BLaER1 (cell line): ENCODE measurements around the gene FRMD1.

Experiments
- H3K27ac ChIP-seq: shearing (Covaris generic); formaldehyde crosslinking; 2 replicates; pipeline ENCODE4 v1.8.1; 2022
- H3K27me3 ChIP-seq: shearing (Covaris generic); formaldehyde crosslinking; 2 replicates; pipeline ENCODE4 v1.8.1; 2022
- H3K36me3 ChIP-seq: shearing (Covaris generic); formaldehyde crosslinking; 2 replicates; pipeline ENCODE4 v1.8.1; 2022
- H3K4me1 ChIP-seq: shearing (Covaris generic); formaldehyde crosslinking; 2 replicates; pipeline ENCODE4 v1.8.1; 2022
- H3K4me2 ChIP-seq: shearing (Covaris generic); formaldehyde crosslinking; 2 replicates; pipeline ENCODE4 v1.8.1; 2022
- H3K4me3 ChIP-seq: shearing (Covaris generic); formaldehyde crosslinking; 2 replicates; pipeline ENCODE4 v1.8.1; 2022
- H3K9ac ChIP-seq: shearing (Covaris generic); formaldehyde crosslinking; 2 replicates; pipeline ENCODE4 v1.8.1; 2022
- H3K9me3 ChIP-seq: shearing (Covaris generic); formaldehyde crosslinking; 2 replicates; pipeline ENCODE4 v1.8.1; 2022
- H4K20me1 ChIP-seq: shearing (Covaris generic); formaldehyde crosslinking; 2 replicates; pipeline ENCODE4 v1.8.1; 2022
- Cebpa-rat ChIP-seq: shearing (Covaris generic); IDR thresholded peaks from 2 replicates; pipeline ENCODE4 v1.8.1; 2022

FRMD1 gene

DNA sequence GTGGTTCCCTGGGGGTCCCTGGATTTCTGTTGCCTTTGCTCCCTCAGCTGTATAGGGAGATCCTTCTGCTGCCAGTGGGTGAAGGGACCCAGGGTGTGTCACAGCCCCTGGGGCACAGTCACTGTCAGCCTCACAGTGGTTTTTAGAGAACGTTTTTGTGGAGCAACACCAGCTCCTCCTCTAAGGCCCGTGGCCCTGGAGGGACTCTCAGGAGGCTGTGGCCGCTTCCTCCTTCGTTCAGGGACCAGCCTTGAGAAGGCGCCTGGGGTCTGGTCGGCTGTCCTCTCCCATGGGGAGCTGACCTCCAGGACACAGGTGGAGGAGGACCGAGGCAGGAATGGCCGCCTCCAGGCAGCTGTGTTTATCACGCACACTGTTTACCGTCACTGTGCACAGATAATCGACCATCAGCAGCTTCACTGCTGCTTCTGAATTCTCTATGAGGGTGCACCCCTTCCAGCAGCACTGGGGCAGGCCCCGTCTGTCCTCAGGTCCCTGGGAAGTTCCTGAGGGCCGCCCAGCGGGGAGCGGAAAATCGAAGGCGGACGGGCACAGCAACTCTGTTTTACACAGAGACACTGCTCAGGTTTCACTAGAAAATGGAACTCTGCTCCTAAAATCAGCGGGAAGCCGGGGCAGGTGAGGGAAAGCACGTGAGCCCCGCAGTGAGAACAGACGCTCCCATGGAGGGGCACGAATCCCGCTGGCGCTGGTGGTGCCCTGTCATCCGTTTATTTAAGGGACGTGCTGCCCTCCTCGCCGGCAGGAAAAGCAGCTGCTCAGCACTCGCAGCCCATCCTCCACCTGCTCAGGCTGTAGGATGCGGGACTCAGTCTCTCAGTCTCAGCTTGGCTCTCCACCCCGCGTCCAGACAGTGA is 10.4 kb upstream of the FRMD1 start:
- H3K27me3 ChIP-seq, result no peaks in the 10 kb centered on the region
- H3K36me3 ChIP-seq, result no peaks in the 10 kb centered on the region
- H3K9ac ChIP-seq, result no peak overlapping the region
- peak overlapping the region; percentile 70 for H3K4me2 ChIP-seq
- H3K27ac ChIP-seq, result peak overlapping the region; percentile 41; the same call in 1 of the 2 replicates
- no peaks in the 10 kb centered on the region for H4K20me1 ChIP-seq
- H3K4me3 ChIP-seq, result no peak overlapping the region
- TF ChIP-seq Cebpa-rat, result no peak
- H3K9me3 ChIP-seq, result no peaks in the 10 kb centered on the region
- H3K4me1 ChIP-seq, result peaks cover 41% of the 10 kb centered on the region

DNA sequence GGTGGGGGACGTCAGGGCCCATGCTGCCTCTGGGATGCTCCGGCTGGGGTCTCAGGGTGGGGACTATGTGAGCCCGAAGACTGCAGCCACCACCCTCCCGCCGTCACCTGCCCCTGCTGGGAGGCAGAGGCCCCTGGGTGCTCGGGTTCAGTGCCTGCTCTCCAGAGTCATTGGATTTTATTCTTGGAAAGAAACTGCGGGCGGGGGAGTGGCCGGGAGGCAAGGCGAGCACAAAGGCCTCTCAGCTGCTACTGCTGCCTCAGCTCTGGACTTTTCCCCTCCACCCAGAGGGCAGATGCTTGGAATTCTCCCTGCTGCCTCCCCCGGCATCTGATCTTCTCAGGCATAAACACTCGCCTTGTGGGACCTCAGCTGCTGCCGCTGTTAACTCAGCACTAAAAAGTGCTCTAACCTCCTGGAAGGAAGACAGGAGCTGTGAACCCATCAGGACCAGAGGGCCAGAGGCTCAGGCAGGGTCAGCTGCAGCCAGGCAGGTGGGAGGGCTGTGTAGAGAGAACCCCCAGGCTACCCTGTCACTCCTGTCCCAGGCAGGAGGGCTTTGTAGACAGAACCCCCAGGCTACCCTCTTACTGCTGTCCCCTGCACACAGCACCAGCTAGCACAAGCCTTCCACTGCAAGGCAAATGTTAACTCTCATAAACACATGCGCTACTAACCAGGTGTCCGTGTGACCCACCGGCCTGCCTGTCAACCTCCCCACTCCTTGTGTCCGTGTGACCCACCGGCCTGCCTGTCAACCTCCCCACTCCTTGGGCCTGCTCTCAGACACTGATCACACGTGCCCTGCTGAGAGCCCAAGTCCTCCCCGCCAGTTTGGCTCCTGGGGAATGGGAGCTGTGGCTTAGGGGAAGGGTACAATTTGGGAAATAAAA is 9.4 kb upstream of the FRMD1 start:
- Histone ChIP-seq H3K27ac (peak overlapping the region; percentile 41; the same call in 1 of the 2 replicates), H3K9me3 (no peaks in the 10 kb centered on the region), H3K4me3 (no peak overlapping the region), H3K4me1 (peaks cover 48% of the 10 kb centered on the region), H3K27me3 (no peaks in the 10 kb centered on the region), H3K36me3 (no peaks in the 10 kb centered on the region), H3K9ac (no peak overlapping the region), H3K4me2 (peak overlapping the region; percentile 70), H4K20me1 (no peaks in the 10 kb centered on the region)
- no peak for TF ChIP-seq Cebpa-rat

- no peak for TF ChIP-seq Cebpa-rat
- Histone ChIP-seq H4K20me1 (no peaks in the 10 kb centered on the region), H3K27ac (no peak overlapping the region), H3K4me1 (peaks cover 56% of the 10 kb centered on the region), H3K9me3 (no peaks in the 10 kb centered on the region), H3K4me2 (peak overlapping the region; percentile 70), H3K9ac (no peak overlapping the region), H3K4me3 (no peak overlapping the region), H3K27me3 (no peaks in the 10 kb centered on the region), H3K36me3 (no peaks in the 10 kb centered on the region)
These were observed 8.6 kb upstream of the FRMD1 start for GRCh38 chr6:168087436-168088160.

DNA sequence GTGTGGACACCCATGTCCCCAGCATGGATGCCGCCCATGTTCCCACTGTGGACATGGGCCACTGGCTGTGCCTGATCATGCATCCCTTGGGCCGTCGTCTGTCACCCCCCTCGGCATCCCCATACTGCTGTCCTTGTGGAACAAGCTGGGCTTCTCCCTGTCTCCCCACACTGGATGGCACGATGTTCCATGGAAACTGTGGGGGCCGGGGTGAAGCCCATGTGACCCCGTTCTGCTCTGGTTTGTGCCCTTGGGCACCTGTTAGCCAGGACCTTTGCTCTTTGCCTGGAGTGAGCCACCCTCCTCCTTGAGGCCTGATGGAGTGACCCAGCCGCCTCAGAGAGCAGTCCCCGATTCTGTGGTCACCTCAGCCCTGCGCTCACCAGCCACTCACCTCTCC is 7.6 kb upstream of the FRMD1 start:
- peak overlapping the region; percentile 70 for H3K4me2 ChIP-seq
- peaks cover 65% of the 10 kb centered on the region for H3K4me1 ChIP-seq
- no peak overlapping the region for H3K9ac ChIP-seq
- no peak for TF ChIP-seq Cebpa-rat
- no peaks in the 10 kb centered on the region for H3K9me3 ChIP-seq
- H4K20me1 ChIP-seq, result no peaks in the 10 kb centered on the region
- no peak overlapping the region for H3K4me3 ChIP-seq
- no peak overlapping the region for H3K27ac ChIP-seq
- no peaks in the 10 kb centered on the region for H3K36me3 ChIP-seq
- H3K27me3 ChIP-seq, result no peaks in the 10 kb centered on the region

GRCh38 chr6:168086066-168086465 is 7.1 kb upstream of the FRMD1 start:
- TF ChIP-seq Cebpa-rat, result no peak
- Histone ChIP-seq H3K9ac (no peak overlapping the region), H3K36me3 (no peaks in the 10 kb centered on the region), H3K4me2 (peak overlapping the region; percentile 70; the same call in 1 of the 2 replicates), H3K4me1 (peaks cover 70% of the 10 kb centered on the region), H3K9me3 (no peaks in the 10 kb centered on the region), H3K4me3 (no peak overlapping the region), H3K27ac (no peak overlapping the region), H3K27me3 (no peaks in the 10 kb centered on the region), H4K20me1 (no peaks in the 10 kb centered on the region)

- no peaks in the 10 kb centered on the region for H3K9me3 ChIP-seq
- H3K27me3 ChIP-seq, result no peaks in the 10 kb centered on the region
- H3K9ac ChIP-seq, result no peak overlapping the region
- H3K4me3 ChIP-seq, result no peak overlapping the region
- no peak for TF ChIP-seq Cebpa-rat
- H3K4me2 ChIP-seq, result no peak overlapping the region; the same call in 1 of the 2 replicates
- no peaks in the 10 kb centered on the region for H3K36me3 ChIP-seq
- H3K27ac ChIP-seq, result no peak overlapping the region
- H3K4me1 ChIP-seq, result peaks cover 67% of the 10 kb centered on the region
- no peaks in the 10 kb centered on the region for H4K20me1 ChIP-seq
These were observed 5.6 kb upstream of the FRMD1 start for GRCh38 chr6:168084465-168085160.

DNA sequence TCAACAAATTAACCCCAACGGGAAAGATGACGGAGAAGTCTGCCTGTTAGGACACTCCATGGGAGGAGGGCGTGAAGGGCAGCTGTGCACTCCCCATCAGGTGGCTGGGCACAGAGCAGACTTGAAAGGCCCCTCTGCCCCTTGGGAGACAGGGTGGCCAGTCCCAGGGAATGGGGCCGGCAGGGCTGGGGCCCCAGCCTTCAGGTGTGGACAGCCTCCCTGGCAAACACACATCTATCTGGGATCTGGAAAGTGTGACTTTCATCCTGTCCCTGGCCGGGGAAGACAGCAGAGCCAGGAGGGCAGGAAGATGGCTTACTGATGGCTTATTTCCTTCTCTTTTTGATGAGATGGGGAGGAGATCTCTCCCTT is 4.5 kb upstream of the FRMD1 start:
- no peak overlapping the region for H3K9ac ChIP-seq
- H3K27me3 ChIP-seq, result no peaks in the 10 kb centered on the region
- H3K4me1 ChIP-seq, result peaks cover 67% of the 10 kb centered on the region
- H3K4me2 ChIP-seq, result peak overlapping the region; percentile 71
- H3K36me3 ChIP-seq, result no peaks in the 10 kb centered on the region
- H3K4me3 ChIP-seq, result no peak overlapping the region
- H3K9me3 ChIP-seq, result peaks cover 6% of the 10 kb centered on the region; the same call in 1 of the 2 replicates
- TF ChIP-seq Cebpa-rat, result no peak
- no peaks in the 10 kb centered on the region for H4K20me1 ChIP-seq
- no peak overlapping the region for H3K27ac ChIP-seq

- no peaks in the 10 kb centered on the region for H3K27me3 ChIP-seq
These were observed 4.0 kb upstream of the FRMD1 start for GRCh38 chr6:168082860-168083513.

More at GRCh38 chr6:168082860-168083513, 4.0 kb upstream of the FRMD1 start:
- no peak for TF ChIP-seq Cebpa-rat
- peak overlapping the region; percentile 71 for H3K4me2 ChIP-seq
- no peaks in the 10 kb centered on the region for H4K20me1 ChIP-seq
- no peaks in the 10 kb centered on the region for H3K36me3 ChIP-seq
- peaks cover 6% of the 10 kb centered on the region; the same call in 1 of the 2 replicates for H3K9me3 ChIP-seq
- no peak overlapping the region for H3K4me3 ChIP-seq
- H3K27ac ChIP-seq, result 0 out of 2 replicates have a peak overlapping the region, but pooled peaks have one; percentile 22
- peaks cover 67% of the 10 kb centered on the region for H3K4me1 ChIP-seq
- no peak overlapping the region for H3K9ac ChIP-seq
